CD4-positive, alpha-beta T cell (primary cell): ENCODE measurements around the gene RTN4IP1. TPM values are rescaled to one million over a fixed set of nuclear protein-coding genes. Genes with fewer than 3 reads are reported as not detected.

Experiments
- ATAC-seq: fragments of 200-7000 bp; cut with Tn5 transposase; one replicate; pipeline ENCODE4 v1.10.0; 2022; ENCODE audit warnings: mild to moderate bottlenecking; ENCODE audit not compliant: poor library complexity
- CTCF ChIA-PET: fragments of 350-600 bp; sonication (Branson Sonifier 250); formaldehyde crosslinking; loops from one replicate; lab custom pipeline; 2021; ENCODE audit warnings: antibody characterized with exemption, inconsistent platforms; lab: Charles Lee
- POLR2A ChIA-PET: fragments of 350-600 bp; sonication (Branson Sonifier 250); formaldehyde crosslinking; loops from one replicate; lab custom pipeline; 2021; ENCODE audit warnings: antibody characterized with exemption, inconsistent platforms; lab: Charles Lee
- DNase-seq, 14 experiments: peaks; one replicate each; pipeline ENCODE4 v3.0.0-alpha.2; 2013 to 2020; ENCODE audit warnings: mixed read lengths in 2 of 14
- H3K27ac ChIP-seq, 2 donors: one replicate each; pipeline versions ENCODE4 v1.5.1 to v1.7.0; 2013; ENCODE audit warnings: low read length in 2 of 2, low read depth in 1 of 2, mild to moderate bottlenecking in 1 of 2
- H3K27me3 ChIP-seq, 2 experiments: 1 replicate in 1 of 2; 2 replicates in 1 of 2; pipeline versions ENCODE4 v1.6.1 to v1.7.0; 2013; ENCODE audit warnings: low read length in 2 of 2, control low read depth in 1 of 2, mild to moderate bottlenecking in 1 of 2, moderate library complexity in 1 of 2; ENCODE audit not compliant: insufficient read depth in 2 of 2, control insufficient read depth in 1 of 2
- H3K36me3 ChIP-seq: one replicate; pipeline ENCODE4 v1.6.1; 2013; ENCODE audit warnings: low read length, control low read depth; ENCODE audit not compliant: insufficient read depth
- H3K4me1 ChIP-seq: one replicate; pipeline ENCODE4 v1.6.1; 2013; ENCODE audit warnings: low read length, control low read depth; ENCODE audit not compliant: insufficient read depth
- H3K4me3 ChIP-seq: one replicate; pipeline ENCODE4 v1.5.1; 2013; ENCODE audit warnings: mild to moderate bottlenecking, low read length, moderate library complexity
- H3K9me3 ChIP-seq, 2 experiments: 1 replicate in 1 of 2; 2 replicates in 1 of 2; pipeline versions ENCODE4 v1.6.1 to v1.7.0; 2013; ENCODE audit warnings: low read length in 2 of 2, mild to moderate bottlenecking in 2 of 2, control low read depth in 1 of 2, moderate library complexity in 1 of 2; ENCODE audit not compliant: control insufficient read depth in 1 of 2, insufficient read depth in 1 of 2
- H3K27ac Mint-ChIP-seq: one replicate; pipeline ENCODE4 v1.8.0; 2020; ENCODE audit warnings: mixed read lengths
- H3K27me3 Mint-ChIP-seq: one replicate; pipeline ENCODE4 v1.8.0; 2021; ENCODE audit warnings: mixed read lengths
- H3K36me3 Mint-ChIP-seq: one replicate; pipeline ENCODE4 v1.8.0; 2021; ENCODE audit warnings: low read depth, mixed read lengths
- H3K4me1 Mint-ChIP-seq: one replicate; pipeline ENCODE4 v1.8.0; 2021; ENCODE audit warnings: low read depth, mixed read lengths
- H3K4me3 Mint-ChIP-seq: one replicate; pipeline ENCODE4 v1.8.0; 2020; ENCODE audit warnings: mild to moderate bottlenecking, mixed read lengths
- H3K9me3 Mint-ChIP-seq: one replicate; pipeline ENCODE4 v1.8.0; 2020; ENCODE audit warnings: mixed read lengths
- intact Hi-C, 2 experiments: fragments of 100-400 bp; cut with DNase I in 1 of 2; cut with micrococcal nuclease in 1 of 2; formaldehyde crosslinking; loops; one replicate each; pipeline versions ENCODE4 v1.15.1 to v1.9.0; 2023 to 2025; cut with DNase I, micrococcal nuclease
- total RNA-seq, 174 experiments: library from RNA in 2 of 174; stranded (reverse) in 2 of 174; gene quantifications; one replicate each; pipeline ENCODE4 v1.2.3 and lab custom pipeline; 2021 to 2026
- TF ChIP-seq, protein P1 (sequence below): fragments of 200-600 bp; IDR thresholded peaks from one replicate; pipeline ENCODE4 v1.8.0; 2022; ENCODE audit warnings: antibody characterized with exemption, mild to moderate bottlenecking

The RTN4IP1 gene
- total RNA-seq, 2 experiments from 2014 or later: 2.4 to 2.5 TPM

- DNase-seq: peak in 2 of 14 experiments; percentile 47 to 54
- Histone ChIP-seq H3K4me3 (no peak overlapping the region), H3K27me3 (no peaks in the 10 kb centered on the region), H3K4me1 (peaks cover 6% of the 10 kb centered on the region), H3K36me3 (peaks cover 86% of the 10 kb centered on the region), H3K9me3 (no peaks in the 10 kb centered on the region), H3K27ac (peak overlapping the region in 1 of 2 donors; percentile 3)
- Mint-ChIP-seq H3K4me3 (no peak overlapping the region), H3K9me3 (no peaks in the 10 kb centered on the region), H3K27me3 (no peaks in the 10 kb centered on the region), H3K4me1 (peaks cover 44% of the 10 kb centered on the region), H3K27ac (peak overlapping the region; percentile 74), H3K36me3 (peaks cover 90% of the 10 kb centered on the region)
- TF ChIP-seq, protein P1, sequence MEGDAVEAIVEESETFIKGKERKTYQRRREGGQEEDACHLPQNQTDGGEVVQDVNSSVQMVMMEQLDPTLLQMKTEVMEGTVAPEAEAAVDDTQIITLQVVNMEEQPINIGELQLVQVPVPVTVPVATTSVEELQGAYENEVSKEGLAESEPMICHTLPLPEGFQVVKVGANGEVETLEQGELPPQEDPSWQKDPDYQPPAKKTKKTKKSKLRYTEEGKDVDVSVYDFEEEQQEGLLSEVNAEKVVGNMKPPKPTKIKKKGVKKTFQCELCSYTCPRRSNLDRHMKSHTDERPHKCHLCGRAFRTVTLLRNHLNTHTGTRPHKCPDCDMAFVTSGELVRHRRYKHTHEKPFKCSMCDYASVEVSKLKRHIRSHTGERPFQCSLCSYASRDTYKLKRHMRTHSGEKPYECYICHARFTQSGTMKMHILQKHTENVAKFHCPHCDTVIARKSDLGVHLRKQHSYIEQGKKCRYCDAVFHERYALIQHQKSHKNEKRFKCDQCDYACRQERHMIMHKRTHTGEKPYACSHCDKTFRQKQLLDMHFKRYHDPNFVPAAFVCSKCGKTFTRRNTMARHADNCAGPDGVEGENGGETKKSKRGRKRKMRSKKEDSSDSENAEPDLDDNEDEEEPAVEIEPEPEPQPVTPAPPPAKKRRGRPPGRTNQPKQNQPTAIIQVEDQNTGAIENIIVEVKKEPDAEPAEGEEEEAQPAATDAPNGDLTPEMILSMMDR: no peak
- CTCF ChIA-PET: no interaction called here
- intact Hi-C loops: no loop called here
- POLR2A ChIA-PET: interaction anchor here (0.7 kb wide), 1 partner anchor 35 kb away, joined by 4 read pairs; no protein-coding TSS in a partner anchor
- no peak for ATAC-seq
Measured at GRCh38 chr6:106546691-106547414, 82.4 kb downstream of the RTN4IP1 start.

DNA sequence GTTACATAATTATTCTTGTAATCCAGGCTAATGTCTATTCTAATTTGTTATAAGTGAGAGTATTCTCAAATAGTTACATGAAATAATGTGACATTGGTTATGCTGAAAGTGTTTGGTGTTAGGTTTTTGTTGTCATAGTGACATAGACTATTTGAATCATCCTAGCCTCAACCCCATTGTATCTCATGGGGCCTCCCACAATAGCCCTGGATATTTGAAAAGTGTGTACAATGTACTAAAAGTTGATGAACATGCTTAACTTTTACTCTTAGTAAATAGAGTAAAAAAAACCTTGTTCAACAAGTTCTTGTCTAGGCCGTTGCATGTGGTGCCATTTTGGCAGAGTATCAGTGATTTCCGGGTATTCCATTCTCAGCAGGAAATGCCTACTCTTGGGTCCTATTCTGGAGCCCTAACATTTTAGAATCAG is 83.0 kb downstream of the RTN4IP1 start:
- Mint-ChIP-seq H3K4me1 (peaks cover 44% of the 10 kb centered on the region), H3K27ac (peak overlapping the region; percentile 74), H3K36me3 (peaks cover 90% of the 10 kb centered on the region), H3K4me3 (no peak overlapping the region), H3K9me3 (no peaks in the 10 kb centered on the region), H3K27me3 (no peaks in the 10 kb centered on the region)
- ATAC-seq: peak; percentile 32
- peak in 1 of 14 experiments; percentile 32 for DNase-seq
- POLR2A ChIA-PET: no interaction called here
- H3K4me3 ChIP-seq: no peak overlapping the region
- TF ChIP-seq, protein P1: no peak
- no peaks in the 10 kb centered on the region for H3K27me3 ChIP-seq
- intact Hi-C loops: no loop called here
- H3K27ac ChIP-seq: peak overlapping the region in 1 of 2 donors; percentile 49
- no peaks in the 10 kb centered on the region for H3K9me3 ChIP-seq
- peaks cover 6% of the 10 kb centered on the region for H3K4me1 ChIP-seq
- H3K36me3 ChIP-seq: peaks cover 86% of the 10 kb centered on the region
- CTCF ChIA-PET: no interaction called here

DNA sequence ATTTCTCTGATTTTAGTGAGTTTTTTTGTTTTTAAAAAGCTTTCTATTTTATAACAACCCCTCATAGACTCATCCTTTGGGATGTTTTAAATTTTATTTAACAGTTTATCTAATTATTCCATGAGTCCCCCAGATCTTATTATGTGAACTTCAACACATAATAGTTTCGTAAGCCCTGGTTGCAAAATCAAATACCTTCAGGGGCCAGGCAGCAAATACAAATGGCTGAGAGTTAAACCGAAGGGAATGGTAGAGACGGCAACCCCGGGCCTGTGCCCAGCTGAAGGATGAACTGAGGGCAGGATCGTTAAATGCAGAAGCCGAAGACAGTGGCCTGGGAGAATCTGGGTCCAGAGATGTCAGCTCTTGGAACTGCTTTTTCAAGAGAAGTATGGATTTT is 88.4 kb downstream of the RTN4IP1 start:
- ChIA-PET CTCF (interaction anchor here (5.7 kb wide), 1 partner anchor 29 kb away, joined by 31 read pairs; no protein-coding TSS in a partner anchor), POLR2A (interaction anchor here (6.0 kb wide), 1 partner anchor 20 kb away, joined by 38 read pairs; no protein-coding TSS in a partner anchor)
- H3K4me3 Mint-ChIP-seq: no peak overlapping the region
- no peak overlapping the region for H3K27ac Mint-ChIP-seq
- H3K4me3 ChIP-seq: no peak overlapping the region
- peaks cover 64% of the 10 kb centered on the region for H3K36me3 ChIP-seq
- TF ChIP-seq, protein P1: no peak
- no peaks in the 10 kb centered on the region for H3K9me3 Mint-ChIP-seq
- H3K4me1 ChIP-seq: peaks cover 18% of the 10 kb centered on the region
- intact Hi-C loops: loop anchor here in 1 of 2 experiments (2.0 kb wide), 1 partner anchor 20 kb away; no protein-coding TSS in a partner anchor
- no peaks in the 10 kb centered on the region for H3K27me3 ChIP-seq
- no peak for DNase-seq
- no peaks in the 10 kb centered on the region for H3K27me3 Mint-ChIP-seq
- H3K36me3 Mint-ChIP-seq: peaks cover 86% of the 10 kb centered on the region
- no peak overlapping the region for H3K27ac ChIP-seq
- no peaks in the 10 kb centered on the region for H3K9me3 ChIP-seq
- ATAC-seq: no peak
- peaks cover 59% of the 10 kb centered on the region for H3K4me1 Mint-ChIP-seq
